ENCODE data around the gene CNNM2. TPM values are rescaled to one million over a fixed set of nuclear protein-coding genes. Genes with fewer than 3 reads are reported as not detected.
"Not testable (repeated sequence)": the region's sequence is repeated elsewhere in the genome, so short reads cannot be mapped to it uniquely, and the experiment has no call there.

Gene CNNM2
- polyA plus RNA-seq, 4 donors, result 10.8 to 13.4 (median 12.7) TPM

DNA sequence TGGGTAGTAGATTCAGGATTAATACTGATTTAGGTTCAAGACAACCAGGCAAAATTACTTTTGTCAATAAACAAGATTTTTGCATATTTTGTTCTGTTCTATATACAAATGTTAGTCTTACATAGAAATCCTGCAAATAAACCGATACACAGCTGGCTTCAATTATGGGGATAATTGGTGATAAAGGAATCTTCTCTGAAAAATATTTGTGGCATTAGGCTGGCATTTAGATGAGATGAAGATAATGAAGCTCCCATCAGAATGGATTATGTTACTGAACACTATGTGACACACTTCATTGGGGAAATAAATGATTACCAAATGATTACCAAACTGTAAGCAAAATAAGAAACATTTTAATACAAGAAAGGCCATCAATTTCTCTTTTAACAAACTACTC is 209.1 kb downstream of the CNNM2 start:
- DNase-seq (ENCODE audit: low read depth in 4 of 4, low spot score in 3 of 4), result no peak

- not testable (repeated sequence) for DNase-seq (ENCODE audit: low read depth in 4 of 4, low spot score in 3 of 4)
Observed at GRCh38 chr10:103130180-103130579, 212.1 kb downstream of the CNNM2 start.

DNA sequence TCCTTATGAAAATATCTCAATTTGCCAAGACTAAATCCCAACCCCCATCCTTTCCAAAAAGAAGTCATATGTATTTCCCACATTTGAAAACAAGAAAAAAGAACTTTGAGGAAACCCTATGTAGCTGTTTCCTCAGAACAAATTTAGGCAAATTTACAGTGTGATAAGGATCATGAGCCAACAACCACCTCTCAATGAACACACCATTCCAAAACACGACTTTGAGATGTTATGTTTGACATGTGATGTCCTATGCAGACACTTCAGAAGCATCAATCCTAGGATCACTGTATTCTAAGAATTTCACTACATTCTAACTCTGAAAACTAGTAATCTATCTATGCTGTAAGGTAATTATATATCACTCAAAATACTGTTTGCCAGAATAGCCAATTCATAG is 212.8 kb downstream of the CNNM2 start:
- no peak for DNase-seq (ENCODE audit: low read depth in 4 of 4, low spot score in 3 of 4)

DNA sequence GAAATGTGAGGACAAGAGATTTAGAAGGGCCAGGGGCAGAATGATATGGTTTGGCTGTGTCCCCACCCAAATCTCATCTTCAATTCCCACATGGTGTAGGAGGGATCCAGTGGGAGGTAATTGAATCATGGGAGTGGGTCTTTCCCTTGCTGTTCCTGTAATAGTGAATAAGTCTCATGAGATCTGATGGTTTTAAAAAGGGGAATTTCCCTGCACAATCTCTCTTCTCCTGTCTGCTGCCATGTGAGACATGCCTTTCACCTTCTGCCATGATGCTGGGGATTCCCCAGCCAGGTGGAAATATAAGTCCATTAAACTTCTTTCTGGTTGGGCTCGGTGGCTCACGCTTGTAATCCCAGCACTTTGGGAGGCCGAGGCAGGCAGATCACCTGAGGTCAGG is 217.1 kb downstream of the CNNM2 start:
- not testable (repeated sequence) for DNase-seq (ENCODE audit: low read depth in 4 of 4, low spot score in 3 of 4)

DNA sequence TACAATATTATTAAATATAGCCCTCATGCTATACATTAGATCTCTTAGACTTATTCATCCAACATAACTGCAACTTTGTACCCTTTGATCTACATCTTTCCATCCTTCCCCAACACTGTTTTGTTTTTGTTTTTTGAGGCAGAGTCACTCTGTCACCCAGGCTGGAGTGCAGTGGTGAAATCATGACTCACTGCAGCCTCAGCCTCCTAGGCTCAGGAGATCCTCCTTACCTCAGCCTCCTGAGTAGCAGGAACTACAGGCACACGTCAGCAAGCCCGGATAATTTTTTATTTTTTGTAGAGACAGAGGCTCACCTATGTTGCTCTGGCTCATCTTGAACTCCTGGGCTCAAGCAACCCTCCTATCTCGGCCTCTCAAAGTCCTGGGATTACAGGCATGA is 221.7 kb downstream of the CNNM2 start:
- no peak for DNase-seq (ENCODE audit: low read depth in 4 of 4, low spot score in 3 of 4)

Other genes with a start within 250 kb of the CNNM2 start
- 10 to 100 TPM; 28.6 to 32.5 (median 31.0) TPM for gene ARL3, start 203.9 kb upstream of the CNNM2 start, polyA plus RNA-seq (ENCODE audit: insufficient read length in 4 of 4)
- 10 to 100 TPM; 47.7 to 62.7 (median 49.0) TPM for gene SFXN2, start 203.7 kb upstream of the CNNM2 start, polyA plus RNA-seq (ENCODE audit: insufficient read length in 4 of 4)
- 10 to 100 TPM; 44.0 to 51.3 (median 48.0) TPM for gene WBP1L, start 174.3 kb upstream of the CNNM2 start, polyA plus RNA-seq (ENCODE audit: insufficient read length in 4 of 4)
- 1 to 10 TPM in 1 of 4 donors, under 1 TPM in 3; 0.60 to 1.0 (median 0.80) TPM for gene CYP17A1, start 80.9 kb upstream of the CNNM2 start, polyA plus RNA-seq (ENCODE audit: insufficient read length in 4 of 4)
- gene BORCS7, start 64.0 kb upstream of the CNNM2 start, polyA plus RNA-seq (ENCODE audit: insufficient read length in 4 of 4), result 10 to 100 TPM; 46.1 to 69.4 (median 66.4) TPM
- 10 to 100 TPM; 21.0 to 25.3 (median 23.1) TPM for gene AS3MT, start 48.8 kb upstream of the CNNM2 start, polyA plus RNA-seq (ENCODE audit: insufficient read length in 4 of 4)